ENCODE data around the gene PAFAH1B1. TPM values are rescaled to one million over a fixed set of nuclear protein-coding genes. Genes with fewer than 3 reads are reported as not detected.
A peak's percentile ranks its signal among the peaks of the same experiment; 100 is the strongest.
"Not testable (repeated sequence)": the region's sequence is repeated elsewhere in the genome, so short reads cannot be mapped to it uniquely, and the experiment has no call there.

The PAFAH1B1 gene
- total RNA-seq, 1 donor from 2014 or later = 151 TPM

DNA sequence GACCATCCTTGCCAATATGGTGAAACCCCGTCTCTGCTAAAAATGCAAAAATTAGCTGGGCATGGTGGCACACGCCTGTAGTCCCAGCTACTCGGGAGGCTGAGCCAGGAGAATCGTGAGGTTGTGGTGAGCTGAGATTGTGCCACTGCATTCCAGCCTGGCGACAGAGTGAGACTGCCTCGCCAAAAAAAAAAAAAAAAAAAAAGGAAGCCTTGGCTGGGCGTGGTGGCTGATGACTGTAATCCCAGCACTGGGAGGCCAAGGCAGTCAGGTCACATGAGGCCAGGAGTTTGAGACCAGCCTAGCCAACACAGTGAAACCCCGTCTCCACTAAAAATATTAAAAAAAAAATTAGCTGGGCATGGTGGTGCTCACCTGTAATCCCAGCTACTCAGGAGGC, 65.9 kb downstream of the PAFAH1B1 start:
- peaks cover 19% of the 10 kb centered on the region for H3K4me1 Mint-ChIP-seq (ENCODE audit: low read depth)
- H3K27ac Mint-ChIP-seq; H3K27me3 Mint-ChIP-seq (ENCODE audit: low read depth); DNase-seq (ENCODE audit: low spot score); H3K4me3 Mint-ChIP-seq (ENCODE audit: low read depth); intact Hi-C loops (cut with micrococcal nuclease); H3K9me3 Mint-ChIP-seq: not testable (repeated sequence)
- peaks cover 38% of the 10 kb centered on the region for H3K36me3 Mint-ChIP-seq (ENCODE audit: low read depth)

DNA sequence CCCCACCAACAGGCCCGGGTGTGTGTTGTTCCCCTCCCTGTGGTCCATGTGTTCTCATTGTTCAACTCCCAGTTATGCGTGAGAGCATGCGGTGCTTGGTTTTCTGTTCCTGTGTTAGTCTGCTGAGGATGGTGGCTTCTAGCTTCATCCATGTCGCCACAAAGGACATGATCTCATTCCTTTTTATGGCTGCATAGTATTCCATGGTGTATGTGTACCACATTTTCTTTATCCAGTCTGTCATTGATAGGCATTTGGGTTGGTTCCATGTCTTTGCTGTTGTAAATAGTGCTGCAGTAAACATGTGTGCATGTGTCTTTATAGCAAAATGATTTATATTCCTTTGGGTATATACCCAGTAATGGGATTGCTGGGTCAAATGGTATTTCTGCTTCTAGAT, 67.0 kb downstream of the PAFAH1B1 start:
- H3K4me3 Mint-ChIP-seq (ENCODE audit: low read depth); intact Hi-C loops (cut with micrococcal nuclease); H3K9me3 Mint-ChIP-seq; DNase-seq (ENCODE audit: low spot score); H3K27me3 Mint-ChIP-seq (ENCODE audit: low read depth); H3K27ac Mint-ChIP-seq: not testable (repeated sequence)
- Mint-ChIP-seq H3K36me3 (ENCODE audit: low read depth) (peaks cover 37% of the 10 kb centered on the region), H3K4me1 (ENCODE audit: low read depth) (peaks cover 18% of the 10 kb centered on the region)

DNA sequence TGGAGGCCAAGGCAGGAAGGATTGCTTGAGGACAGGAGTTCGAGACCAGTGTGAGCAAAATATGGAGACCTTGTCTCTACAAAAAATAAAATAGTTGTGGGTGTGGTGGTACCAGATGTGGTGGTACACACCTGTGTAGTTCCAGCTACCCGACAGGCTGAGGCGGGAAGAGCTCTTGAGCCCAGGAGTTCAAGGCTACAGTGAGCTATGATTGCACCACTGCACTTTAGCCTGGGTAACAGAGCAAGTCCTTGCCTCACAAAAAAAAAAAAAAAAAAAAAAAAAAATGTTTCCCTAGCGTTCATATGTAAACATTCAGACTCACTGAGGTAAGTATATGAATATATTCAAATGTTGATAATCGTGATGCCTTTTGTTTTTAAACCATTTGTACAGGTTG, 78.6 kb downstream of the PAFAH1B1 start:
- Mint-ChIP-seq H3K27me3 (ENCODE audit: low read depth) (no peaks in the 10 kb centered on the region), H3K27ac (no peak overlapping the region), H3K4me3 (ENCODE audit: low read depth) (no peak overlapping the region), H3K36me3 (ENCODE audit: low read depth) (peaks cover 73% of the 10 kb centered on the region), H3K9me3 (no peaks in the 10 kb centered on the region), H3K4me1 (ENCODE audit: low read depth) (peaks cover 3% of the 10 kb centered on the region)
- intact Hi-C loops (cut with micrococcal nuclease) = no loop called here
- DNase-seq (ENCODE audit: low spot score) = no peak

DNA sequence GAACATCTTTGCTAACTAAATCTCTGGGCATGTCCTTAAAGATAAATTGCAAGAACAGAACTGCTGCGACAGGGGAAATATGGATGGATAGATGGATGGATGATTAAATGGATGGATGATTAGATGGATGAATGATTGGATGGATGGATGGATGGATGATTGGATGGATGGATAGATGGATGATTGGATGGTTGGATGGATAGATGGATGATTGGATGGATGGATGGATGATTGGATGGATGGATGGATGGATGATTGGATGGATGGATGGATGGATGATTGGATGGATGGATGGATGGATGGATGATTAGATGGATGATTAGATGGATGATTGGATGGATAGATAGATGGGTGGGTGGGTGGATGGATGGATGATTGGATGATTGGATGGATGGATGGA, 85.8 kb downstream of the PAFAH1B1 start:
- H3K36me3 Mint-ChIP-seq (ENCODE audit: low read depth) = peaks cover 69% of the 10 kb centered on the region
- intact Hi-C loops (cut with micrococcal nuclease) = loop anchor here (5.0 kb wide), 1 partner anchor 87 kb away; the partner anchor contains the start of gene PAFAH1B1

DNA sequence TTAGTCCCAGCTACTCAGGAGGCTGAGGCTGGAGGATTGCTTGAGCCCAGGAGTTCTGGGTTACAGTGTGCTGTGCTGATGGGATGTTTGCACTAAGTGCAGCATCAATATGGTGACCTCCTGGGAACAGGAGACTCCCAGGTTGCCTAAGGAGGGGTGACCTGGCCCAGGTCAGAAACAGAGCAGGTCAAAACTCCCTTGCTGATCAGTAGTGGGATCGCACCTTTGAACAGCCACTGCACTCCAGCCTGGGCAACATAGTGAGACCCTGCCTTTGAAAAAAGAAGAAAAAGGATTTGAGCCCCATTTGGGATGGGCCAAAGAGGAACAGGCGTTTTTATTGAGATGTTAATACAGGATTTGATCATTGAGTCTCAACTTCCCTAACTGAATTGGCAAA, 87.5 kb downstream of the PAFAH1B1 start:
- intact Hi-C loops (cut with micrococcal nuclease) = no loop called here
- no peak for DNase-seq (ENCODE audit: low spot score)
- no peak overlapping the region for H3K4me3 Mint-ChIP-seq (ENCODE audit: low read depth)
- H3K27ac Mint-ChIP-seq = no peak overlapping the region
- H3K9me3 Mint-ChIP-seq = no peaks in the 10 kb centered on the region
- H3K36me3 Mint-ChIP-seq (ENCODE audit: low read depth) = peaks cover 63% of the 10 kb centered on the region
- H3K27me3 Mint-ChIP-seq (ENCODE audit: low read depth) = no peaks in the 10 kb centered on the region
- no peaks in the 10 kb centered on the region for H3K4me1 Mint-ChIP-seq (ENCODE audit: low read depth)

More for the DNA sequence above, 85.8 kb downstream of the PAFAH1B1 start:
- DNase-seq (ENCODE audit: low spot score); H3K9me3 Mint-ChIP-seq; H3K4me1 Mint-ChIP-seq (ENCODE audit: low read depth); H3K4me3 Mint-ChIP-seq (ENCODE audit: low read depth); H3K27ac Mint-ChIP-seq; H3K27me3 Mint-ChIP-seq (ENCODE audit: low read depth): not testable (repeated sequence)

DNA sequence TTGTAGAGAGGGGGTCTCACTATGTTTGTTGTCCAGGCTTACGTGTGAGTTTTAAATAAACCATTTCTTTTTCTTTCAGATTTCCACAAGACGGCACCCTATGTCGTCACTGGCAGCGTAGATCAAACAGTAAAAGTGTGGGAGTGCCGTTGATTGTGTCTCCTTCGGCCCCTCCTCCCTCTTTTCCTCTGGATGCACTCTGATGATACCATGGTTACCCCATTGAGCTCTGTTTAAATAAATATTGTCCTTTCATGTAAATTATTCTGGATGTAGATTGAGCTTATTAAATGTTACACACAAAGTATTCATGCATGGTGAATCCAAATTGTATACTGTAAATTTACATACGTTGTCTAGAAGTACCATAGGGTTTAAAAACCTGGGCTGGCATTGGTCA, 88.2 kb downstream of the PAFAH1B1 start:
- Mint-ChIP-seq H3K27ac (no peak overlapping the region), H3K9me3 (no peaks in the 10 kb centered on the region), H3K4me3 (ENCODE audit: low read depth) (no peak overlapping the region), H3K27me3 (ENCODE audit: low read depth) (no peaks in the 10 kb centered on the region), H3K4me1 (ENCODE audit: low read depth) (no peaks in the 10 kb centered on the region), H3K36me3 (ENCODE audit: low read depth) (peaks cover 60% of the 10 kb centered on the region)
- DNase-seq (ENCODE audit: low spot score) = no peak
- intact Hi-C loops (cut with micrococcal nuclease) = no loop called here

DNA sequence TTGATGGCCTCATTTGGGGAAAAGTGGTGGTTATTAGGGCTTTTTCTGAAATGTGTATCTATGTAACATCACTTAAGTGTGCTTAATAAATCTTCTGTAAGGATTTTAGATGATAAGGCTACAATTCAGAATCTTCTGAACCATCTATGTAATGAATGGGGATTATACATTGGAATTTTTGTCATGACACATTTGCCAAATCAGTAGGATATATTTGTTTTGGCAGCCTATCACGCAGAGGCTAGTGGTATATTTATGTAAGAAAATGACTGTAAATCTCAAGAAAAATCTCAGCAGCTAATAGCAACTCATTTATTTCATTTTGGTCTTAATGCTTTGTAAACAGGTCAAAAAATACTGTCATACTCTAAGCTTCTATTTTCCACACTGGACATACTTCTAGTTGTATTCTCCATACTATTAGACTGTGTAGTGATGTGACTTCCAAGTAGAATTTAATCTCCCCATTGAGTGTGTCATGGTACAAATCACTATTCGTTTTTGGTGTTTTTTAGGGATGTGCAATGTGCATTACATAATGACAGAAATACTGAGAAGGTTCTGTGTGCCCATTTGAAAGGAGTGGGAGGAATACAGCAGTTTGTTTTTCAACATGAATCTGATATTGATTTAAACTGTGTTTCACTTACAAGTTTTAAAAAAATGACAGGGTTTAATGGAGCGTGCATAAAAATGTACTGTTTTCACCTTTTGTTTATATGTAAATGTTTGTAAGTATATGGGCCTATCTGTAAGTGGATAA, 88.9 kb downstream of the PAFAH1B1 start:
- intact Hi-C loops (cut with micrococcal nuclease) = no loop called here
- Mint-ChIP-seq H3K4me3 (ENCODE audit: low read depth) (no peak overlapping the region), H3K9me3 (no peaks in the 10 kb centered on the region), H3K4me1 (ENCODE audit: low read depth) (no peaks in the 10 kb centered on the region), H3K27me3 (ENCODE audit: low read depth) (no peaks in the 10 kb centered on the region), H3K36me3 (ENCODE audit: low read depth) (peaks cover 54% of the 10 kb centered on the region), H3K27ac (no peak overlapping the region)
- DNase-seq (ENCODE audit: low spot score) = no peak

DNA sequence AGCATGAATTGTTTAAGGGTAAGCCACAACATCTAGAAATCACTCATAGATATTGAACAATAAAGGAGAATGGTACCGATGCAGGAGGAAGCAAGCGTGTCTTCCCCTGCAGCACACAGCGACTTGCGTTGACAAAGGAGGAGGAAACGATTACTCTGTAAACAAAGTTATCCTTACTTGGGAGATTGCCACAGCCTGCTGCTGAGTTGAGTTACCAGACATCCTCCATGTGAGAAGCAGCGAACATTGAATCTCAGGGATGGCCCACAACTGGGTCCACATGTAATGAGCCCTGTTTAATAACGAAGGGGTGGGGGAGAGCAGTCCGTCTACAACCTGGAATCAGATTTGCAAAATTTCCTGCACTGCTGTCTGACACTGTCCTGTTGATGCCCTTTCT, 90.5 kb downstream of the PAFAH1B1 start:
- Mint-ChIP-seq H3K4me3 (ENCODE audit: low read depth) (no peak overlapping the region), H3K9me3 (no peaks in the 10 kb centered on the region), H3K36me3 (ENCODE audit: low read depth) (peaks cover 55% of the 10 kb centered on the region), H3K27me3 (ENCODE audit: low read depth) (no peaks in the 10 kb centered on the region), H3K27ac (no peak overlapping the region), H3K4me1 (ENCODE audit: low read depth) (no peaks in the 10 kb centered on the region)
- intact Hi-C loops (cut with micrococcal nuclease) = no loop called here
- DNase-seq (ENCODE audit: low spot score) = no peak

DNA sequence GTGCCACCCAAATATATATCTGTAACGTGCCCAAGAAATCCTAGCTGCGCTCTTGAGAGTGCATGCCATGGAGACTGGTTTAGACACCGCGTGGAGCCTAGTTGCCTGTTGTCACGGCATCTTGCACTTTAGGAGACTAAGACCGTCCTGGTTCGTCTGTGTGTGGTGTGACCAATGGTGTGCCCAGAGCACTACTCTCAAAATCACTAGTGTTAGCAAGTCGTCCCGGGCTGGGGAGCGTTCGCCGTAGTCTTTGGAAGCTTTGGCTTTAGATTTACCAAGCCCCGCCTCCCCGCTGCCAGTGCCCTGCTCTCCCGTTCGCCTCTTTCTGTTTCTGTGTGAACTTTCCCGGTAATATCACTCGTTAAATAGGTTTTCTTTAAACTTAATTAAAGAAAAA, 91.1 kb downstream of the PAFAH1B1 start:
- Mint-ChIP-seq H3K4me3 (ENCODE audit: low read depth) (no peak overlapping the region), H3K27me3 (ENCODE audit: low read depth) (no peaks in the 10 kb centered on the region), H3K36me3 (ENCODE audit: low read depth) (peaks cover 54% of the 10 kb centered on the region), H3K9me3 (no peaks in the 10 kb centered on the region), H3K27ac (no peak overlapping the region), H3K4me1 (ENCODE audit: low read depth) (no peaks in the 10 kb centered on the region)
- no peak for DNase-seq (ENCODE audit: low spot score)
- intact Hi-C loops (cut with micrococcal nuclease) = no loop called here

DNA sequence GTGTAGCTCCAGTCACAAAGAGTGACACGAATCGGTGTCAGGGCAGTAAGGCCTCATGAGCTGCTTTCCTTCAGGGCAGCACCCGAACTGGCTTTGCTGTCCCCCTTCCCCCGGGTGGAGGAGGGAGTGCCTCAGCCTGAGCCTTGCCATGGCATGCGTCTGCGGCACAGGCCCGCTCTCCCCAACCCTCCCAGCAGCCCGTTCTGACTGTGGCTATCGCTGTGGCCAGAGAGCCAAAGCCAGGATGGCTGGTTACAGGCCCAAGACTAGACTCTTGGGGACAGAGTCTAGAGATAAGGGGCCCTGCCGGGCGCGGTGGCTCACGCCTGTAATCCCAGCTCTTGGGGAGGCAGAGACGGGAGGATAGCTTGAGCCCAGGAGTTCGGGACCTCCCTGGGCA, 92.2 kb downstream of the PAFAH1B1 start:
- H3K27ac Mint-ChIP-seq = no peak overlapping the region
- peaks cover 45% of the 10 kb centered on the region for H3K36me3 Mint-ChIP-seq (ENCODE audit: low read depth)
- no peak for DNase-seq (ENCODE audit: low spot score)
- intact Hi-C loops (cut with micrococcal nuclease) = no loop called here
- H3K4me3 Mint-ChIP-seq (ENCODE audit: low read depth) = no peak overlapping the region
- H3K9me3 Mint-ChIP-seq = no peaks in the 10 kb centered on the region
- H3K4me1 Mint-ChIP-seq (ENCODE audit: low read depth) = no peaks in the 10 kb centered on the region
- H3K27me3 Mint-ChIP-seq (ENCODE audit: low read depth) = no peaks in the 10 kb centered on the region

DNA sequence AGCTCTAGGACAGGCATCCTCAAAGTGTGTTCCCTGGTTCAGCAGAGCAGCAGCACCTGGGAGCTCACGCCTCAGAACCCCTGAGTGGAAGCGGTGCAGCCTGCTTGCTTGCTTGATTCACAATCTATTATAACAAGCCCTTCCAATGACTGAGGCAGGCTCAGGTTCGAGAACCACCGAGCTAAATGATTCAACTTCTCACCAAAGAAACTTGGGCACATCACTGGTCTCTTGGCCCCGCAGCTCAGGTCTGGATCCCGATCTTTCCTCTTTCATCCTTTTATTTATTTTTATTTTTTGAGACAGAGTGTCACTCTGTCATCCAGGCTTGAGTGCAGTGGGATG, 93.6 kb downstream of the PAFAH1B1 start:
- H3K36me3 Mint-ChIP-seq (ENCODE audit: low read depth) = peaks cover 36% of the 10 kb centered on the region
- H3K27me3 Mint-ChIP-seq (ENCODE audit: low read depth) = no peaks in the 10 kb centered on the region
- H3K9me3 Mint-ChIP-seq = no peaks in the 10 kb centered on the region
- no peak overlapping the region for H3K4me3 Mint-ChIP-seq (ENCODE audit: low read depth)
- no peak for DNase-seq (ENCODE audit: low spot score)
- no peak overlapping the region for H3K27ac Mint-ChIP-seq
- intact Hi-C loops (cut with micrococcal nuclease) = no loop called here
- no peaks in the 10 kb centered on the region for H3K4me1 Mint-ChIP-seq (ENCODE audit: low read depth)

DNA sequence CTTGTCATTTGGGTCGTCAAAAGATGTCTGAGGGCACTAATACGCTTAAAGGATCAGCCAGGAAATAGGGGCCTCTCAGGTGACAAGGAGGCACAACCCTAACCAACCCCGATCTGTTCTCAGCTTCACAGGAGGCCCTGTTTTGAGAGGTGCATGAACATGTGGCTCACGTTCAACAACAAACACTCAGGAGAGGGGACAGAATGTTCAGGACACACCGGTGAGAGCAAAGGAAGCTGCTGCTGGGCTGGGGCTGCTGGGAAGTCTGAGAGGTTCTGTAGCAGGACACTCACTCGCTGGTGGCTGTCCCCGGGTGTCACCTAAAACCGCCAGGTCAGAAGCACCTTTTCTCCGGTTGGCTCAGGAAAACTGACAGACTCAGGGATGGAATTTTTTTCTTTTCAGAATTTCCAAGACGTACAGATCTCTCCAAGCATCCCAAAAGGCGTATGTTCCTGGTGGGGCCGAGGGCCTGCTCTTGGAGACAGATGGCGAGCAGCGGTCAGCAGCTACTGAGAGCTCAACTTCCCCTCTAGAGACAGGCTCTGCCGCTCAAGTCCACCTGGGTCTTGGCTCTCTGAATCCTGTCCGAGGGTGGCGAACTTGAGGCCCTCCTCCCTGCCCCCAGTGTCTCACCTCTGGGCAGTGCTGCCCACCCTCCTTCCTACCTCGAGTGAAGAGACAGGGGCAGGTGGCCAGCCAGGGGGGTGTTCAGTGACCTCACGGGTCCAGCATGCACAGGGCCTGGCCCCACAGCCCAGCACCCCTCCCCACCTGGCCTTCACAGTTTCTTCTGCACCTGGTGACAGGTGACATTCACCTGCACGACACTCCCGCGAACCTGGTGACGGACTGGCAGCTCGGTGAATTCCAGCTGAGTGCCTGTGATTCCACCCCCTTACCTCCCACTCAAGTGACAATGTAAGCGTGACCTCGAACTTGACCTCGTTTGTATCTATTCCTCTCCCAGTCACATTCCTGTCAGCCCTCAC, 95.2 kb downstream of the PAFAH1B1 start:
- intact Hi-C loops (cut with micrococcal nuclease) = no loop called here
- Mint-ChIP-seq H3K4me3 (ENCODE audit: low read depth) (no peak overlapping the region), H3K4me1 (ENCODE audit: low read depth) (no peaks in the 10 kb centered on the region), H3K27me3 (ENCODE audit: low read depth) (no peaks in the 10 kb centered on the region), H3K36me3 (ENCODE audit: low read depth) (peaks cover 26% of the 10 kb centered on the region), H3K27ac (peak overlapping the region; percentile 17), H3K9me3 (no peaks in the 10 kb centered on the region)
- DNase-seq (ENCODE audit: low spot score) = no peak

Measured in activated T-helper 2 cell treated with anti-CD3 and anti-CD28 coated beads, Interferon-gamma antibody, Interleukin-2, Interleukin-4, amounts not matched to agents 10 μg/mL and 5 μg/mL and 100 μg/mL, durations not matched to agents 14 hours and 24 hours and 36 hours (primary cell).